Stromal cell of bone marrow (primary cell): Measurements from ENCODE around the gene CHEK1.
A peak's percentile ranks its signal among the peaks of the same experiment; 100 is the strongest.
"Not testable (repeated sequence)": the region's sequence is repeated elsewhere in the genome, so short reads cannot be mapped to it uniquely, and the experiment has no call there.

Experiments
- DNase-seq: peaks from one replicate; pipeline ENCODE4 v3.0.0-alpha.2; 2012; ENCODE audit warnings: low read depth

Gene CHEK1

GRCh38 chr11:125624756-125625213 lies at the start of gene CHEK1:
TSS of gene CHEK1 (plus strand) at chr11:125625163. CDS start at chr11:125626769, 1,606 bp downstream.
- no peak for DNase-seq

- not testable (repeated sequence) for DNase-seq
Measured at GRCh38 chr11:125577181-125577580, 47.8 kb upstream of the CHEK1 start.

- DNase-seq: no peak
Measured at GRCh38 chr11:125578783-125579182, 46.2 kb upstream of the CHEK1 start.

- DNase-seq: no peak
Measured at GRCh38 chr11:125579811-125580210, 45.2 kb upstream of the CHEK1 start.

- no peak for DNase-seq
Measured at GRCh38 chr11:125583496-125583895, 41.5 kb upstream of the CHEK1 start.

GRCh38 chr11:125585487-125585886 lies 39.5 kb upstream of the CHEK1 start:
- DNase-seq: no peak

GRCh38 chr11:125586623-125587022 lies 38.3 kb upstream of the CHEK1 start:
- DNase-seq: no peak

- no peak for DNase-seq
Measured at GRCh38 chr11:125587480-125587879, 37.5 kb upstream of the CHEK1 start.

GRCh38 chr11:125588505-125588904 lies 36.5 kb upstream of the CHEK1 start:
- no peak for DNase-seq

GRCh38 chr11:125591649-125592304 lies 33.2 kb upstream of the CHEK1 start:
- DNase-seq: peak; percentile 21

- peak; percentile 100 for DNase-seq
Measured at GRCh38 chr11:125592305-125593113, 32.5 kb upstream of the CHEK1 start, which contains the start of gene STT3A. TSS of gene STT3A (plus strand) at chr11:125592852. CDS start at chr11:125595916, 3,064 bp downstream.

GRCh38 chr11:125593114-125593820 lies 31.7 kb upstream of the CHEK1 start:
- DNase-seq: no peak

- DNase-seq: no peak
Measured at GRCh38 chr11:125594958-125595357, 30.0 kb upstream of the CHEK1 start.

- no peak for DNase-seq
Measured at GRCh38 chr11:125600663-125601062, 24.3 kb upstream of the CHEK1 start.

- DNase-seq: no peak
Measured at GRCh38 chr11:125603207-125603606, 21.8 kb upstream of the CHEK1 start.

- no peak for DNase-seq
Measured at GRCh38 chr11:125605417-125605816, 19.5 kb upstream of the CHEK1 start.

- DNase-seq: no peak
Measured at GRCh38 chr11:125609545-125609944, 15.4 kb upstream of the CHEK1 start.

GRCh38 chr11:125618383-125618782 lies 6.6 kb upstream of the CHEK1 start:
- DNase-seq: no peak

GRCh38 chr11:125621995-125622394 lies 3.0 kb upstream of the CHEK1 start:
- no peak for DNase-seq

GRCh38 chr11:125623064-125623463 lies 1.9 kb upstream of the CHEK1 start:
- no peak for DNase-seq

GRCh38 chr11:125625225-125625629 lies 264 bp downstream of the CHEK1 start:
- no peak for DNase-seq

GRCh38 chr11:125625630-125626287 lies 796 bp downstream of the CHEK1 start:
- DNase-seq: peak; percentile 78
